Uterus (tissue), 2 donors: ENCODE results near the gene TMEM207.

Experiments used
- CTCF ChIP-seq, 4 experiments: fragments of 200-600 bp in 2 of 4; fragments of 450-650 bp in 2 of 4; sonication (generic) in 2 of 4; IDR thresholded peaks; one replicate each; pipeline ENCODE4 v1.5.1; 2016 to 2019; ENCODE audit warnings: antibody characterized with exemption in 4 of 4, mild to moderate bottlenecking in 2 of 4, moderate library complexity in 1 of 4
- POLR2A ChIP-seq, 2 donors: fragments of 450-650 bp; IDR thresholded peaks; one replicate each; pipeline ENCODE4 v1.6.1; 2016; ENCODE audit warnings: antibody characterized with exemption in 2 of 2, mild to moderate bottlenecking in 1 of 2, moderate library complexity in 1 of 2

DNA sequence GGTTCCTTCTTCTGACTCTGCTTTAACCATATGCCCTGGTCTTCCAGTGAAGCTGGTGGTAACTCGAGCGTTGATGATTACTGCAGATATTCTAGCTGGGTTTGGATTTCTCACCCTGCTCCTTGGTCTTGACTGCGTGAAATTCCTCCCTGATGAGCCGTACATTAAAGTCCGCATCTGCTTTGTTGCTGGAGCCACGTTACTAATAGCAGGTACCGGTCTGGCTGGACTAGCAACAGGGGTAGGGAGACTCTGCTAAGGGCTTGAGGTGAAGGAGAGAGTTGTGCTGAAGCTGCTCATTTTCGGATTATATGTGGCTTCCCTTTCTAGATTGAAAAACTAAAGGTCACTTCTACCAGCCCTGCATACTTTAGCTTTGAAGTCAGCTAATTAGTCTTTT is 45.0 kb downstream of the TMEM207 start:
- TF ChIP-seq CTCF (IDR thresholded peaks at IDR 0.05) (no peak), POLR2A (IDR thresholded peaks at IDR 0.05) (no peak)
